ENCODE results near the gene ZNF92. TPM values are rescaled to one million over a fixed set of nuclear protein-coding genes. Genes with fewer than 3 reads are reported as not detected.
"Not testable (repeated sequence)": the region's sequence is repeated elsewhere in the genome, so short reads cannot be mapped to it uniquely, and the experiment has no call there.

ZNF92 gene
- total RNA-seq, 1 experiment from 2014 or later, result 32.4 TPM

DNA sequence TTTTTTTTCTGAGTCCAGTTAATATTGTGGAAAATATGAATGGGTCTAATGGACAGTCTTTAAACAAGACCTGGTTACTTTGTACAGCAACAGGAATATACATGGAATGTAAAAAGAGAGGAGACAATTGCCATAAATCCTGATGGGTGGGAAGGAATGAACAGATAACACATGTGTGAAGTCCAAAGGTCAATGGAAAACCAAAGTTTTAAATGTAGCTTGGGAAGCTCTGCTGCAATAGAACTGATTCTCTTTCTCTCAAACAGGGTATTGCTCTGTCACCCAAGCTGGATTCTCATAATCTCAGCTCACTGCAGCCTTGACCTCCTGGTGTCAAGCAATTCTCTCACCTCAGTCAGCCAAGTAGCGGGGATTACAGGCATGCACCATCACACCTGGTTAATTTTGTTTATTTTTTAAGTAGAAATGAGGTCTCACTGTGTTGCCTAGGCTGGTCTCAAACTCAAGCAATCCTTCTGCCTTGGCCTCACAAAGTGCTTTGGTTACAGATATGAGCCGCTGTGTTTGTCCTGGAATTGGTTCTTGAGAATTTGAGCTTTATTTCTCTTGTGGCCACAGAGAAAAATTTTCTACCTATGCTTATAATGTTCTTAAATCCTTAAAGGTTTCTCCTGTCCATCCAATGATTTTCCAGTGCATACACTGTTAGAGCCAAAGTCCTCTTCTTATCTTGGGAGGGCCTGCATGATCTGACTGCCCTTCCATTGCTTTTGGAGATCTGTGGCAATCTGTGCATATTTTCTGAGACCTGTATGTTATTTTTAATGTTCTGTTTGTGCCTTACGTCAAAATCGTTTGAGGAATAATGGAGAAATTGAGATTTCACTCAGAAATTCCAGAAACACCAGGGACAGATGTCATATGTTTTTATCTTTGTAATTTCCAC lies 30.7 kb upstream of the ZNF92 start:
- H3K4me3 Mint-ChIP-seq, result no peak overlapping the region
- TF ChIP-seq FOXJ3 (CRISPR knock-in tag; IDR thresholded peaks at IDR 0.05; ENCODE audit: borderline replicate concordance) (no peak), KAT7 (CRISPR knock-in tag; IDR thresholded peaks at IDR 0.05; ENCODE audit: borderline replicate concordance) (no peak), TEAD1 (CRISPR knock-in tag; IDR thresholded peaks at IDR 0.05) (no peak), ZNF317 (CRISPR knock-in tag; IDR thresholded peaks at IDR 0.05; ENCODE audit: borderline replicate concordance, low read depth) (no peak), IRF2 (CRISPR knock-in tag; IDR thresholded peaks at IDR 0.05; ENCODE audit: borderline replicate concordance, low read depth) (no peak), ZNF671 (CRISPR knock-in tag; IDR thresholded peaks at IDR 0.05) (no peak), NR2C2 (CRISPR knock-in tag; IDR thresholded peaks at IDR 0.05) (no peak), ZNF396 (CRISPR knock-in tag; IDR thresholded peaks at IDR 0.05; ENCODE audit: borderline replicate concordance) (no peak), ESRRA (CRISPR knock-in tag; IDR thresholded peaks at IDR 0.05; ENCODE audit: borderline replicate concordance) (no peak), SP1 (CRISPR knock-in tag; conservative IDR thresholded peaks at IDR 0.05) (no peak), RORB (CRISPR knock-in tag; IDR thresholded peaks at IDR 0.05) (no peak), ZNF138 (CRISPR knock-in tag; conservative IDR thresholded peaks at IDR 0.05) (no peak), NFYB (CRISPR knock-in tag; conservative IDR thresholded peaks at IDR 0.05; ENCODE audit: low read depth) (no peak)
- TF ChIP-seq, protein P1, sequence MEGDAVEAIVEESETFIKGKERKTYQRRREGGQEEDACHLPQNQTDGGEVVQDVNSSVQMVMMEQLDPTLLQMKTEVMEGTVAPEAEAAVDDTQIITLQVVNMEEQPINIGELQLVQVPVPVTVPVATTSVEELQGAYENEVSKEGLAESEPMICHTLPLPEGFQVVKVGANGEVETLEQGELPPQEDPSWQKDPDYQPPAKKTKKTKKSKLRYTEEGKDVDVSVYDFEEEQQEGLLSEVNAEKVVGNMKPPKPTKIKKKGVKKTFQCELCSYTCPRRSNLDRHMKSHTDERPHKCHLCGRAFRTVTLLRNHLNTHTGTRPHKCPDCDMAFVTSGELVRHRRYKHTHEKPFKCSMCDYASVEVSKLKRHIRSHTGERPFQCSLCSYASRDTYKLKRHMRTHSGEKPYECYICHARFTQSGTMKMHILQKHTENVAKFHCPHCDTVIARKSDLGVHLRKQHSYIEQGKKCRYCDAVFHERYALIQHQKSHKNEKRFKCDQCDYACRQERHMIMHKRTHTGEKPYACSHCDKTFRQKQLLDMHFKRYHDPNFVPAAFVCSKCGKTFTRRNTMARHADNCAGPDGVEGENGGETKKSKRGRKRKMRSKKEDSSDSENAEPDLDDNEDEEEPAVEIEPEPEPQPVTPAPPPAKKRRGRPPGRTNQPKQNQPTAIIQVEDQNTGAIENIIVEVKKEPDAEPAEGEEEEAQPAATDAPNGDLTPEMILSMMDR (IDR thresholded peaks at IDR 0.05), result no peak
- TF ChIP-seq, protein P2, sequence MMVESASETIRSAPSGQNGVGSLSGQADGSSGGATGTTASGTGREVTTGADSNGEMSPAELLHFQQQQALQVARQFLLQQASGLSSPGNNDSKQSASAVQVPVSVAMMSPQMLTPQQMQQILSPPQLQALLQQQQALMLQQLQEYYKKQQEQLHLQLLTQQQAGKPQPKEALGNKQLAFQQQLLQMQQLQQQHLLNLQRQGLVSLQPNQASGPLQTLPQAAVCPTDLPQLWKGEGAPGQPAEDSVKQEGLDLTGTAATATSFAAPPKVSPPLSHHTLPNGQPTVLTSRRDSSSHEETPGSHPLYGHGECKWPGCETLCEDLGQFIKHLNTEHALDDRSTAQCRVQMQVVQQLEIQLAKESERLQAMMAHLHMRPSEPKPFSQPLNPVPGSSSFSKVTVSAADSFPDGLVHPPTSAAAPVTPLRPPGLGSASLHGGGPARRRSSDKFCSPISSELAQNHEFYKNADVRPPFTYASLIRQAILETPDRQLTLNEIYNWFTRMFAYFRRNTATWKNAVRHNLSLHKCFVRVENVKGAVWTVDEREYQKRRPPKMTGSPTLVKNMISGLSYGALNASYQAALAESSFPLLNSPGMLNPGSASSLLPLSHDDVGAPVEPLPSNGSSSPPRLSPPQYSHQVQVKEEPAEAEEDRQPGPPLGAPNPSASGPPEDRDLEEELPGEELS (CRISPR knock-in tag; IDR thresholded peaks at IDR 0.05), result no peak
- TF ChIP-seq, protein P3, sequence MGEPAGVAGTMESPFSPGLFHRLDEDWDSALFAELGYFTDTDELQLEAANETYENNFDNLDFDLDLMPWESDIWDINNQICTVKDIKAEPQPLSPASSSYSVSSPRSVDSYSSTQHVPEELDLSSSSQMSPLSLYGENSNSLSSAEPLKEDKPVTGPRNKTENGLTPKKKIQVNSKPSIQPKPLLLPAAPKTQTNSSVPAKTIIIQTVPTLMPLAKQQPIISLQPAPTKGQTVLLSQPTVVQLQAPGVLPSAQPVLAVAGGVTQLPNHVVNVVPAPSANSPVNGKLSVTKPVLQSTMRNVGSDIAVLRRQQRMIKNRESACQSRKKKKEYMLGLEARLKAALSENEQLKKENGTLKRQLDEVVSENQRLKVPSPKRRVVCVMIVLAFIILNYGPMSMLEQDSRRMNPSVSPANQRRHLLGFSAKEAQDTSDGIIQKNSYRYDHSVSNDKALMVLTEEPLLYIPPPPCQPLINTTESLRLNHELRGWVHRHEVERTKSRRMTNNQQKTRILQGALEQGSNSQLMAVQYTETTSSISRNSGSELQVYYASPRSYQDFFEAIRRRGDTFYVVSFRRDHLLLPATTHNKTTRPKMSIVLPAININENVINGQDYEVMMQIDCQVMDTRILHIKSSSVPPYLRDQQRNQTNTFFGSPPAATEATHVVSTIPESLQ (CRISPR knock-in tag; IDR thresholded peaks at IDR 0.05), result no peak
- TF ChIP-seq, protein P4, sequence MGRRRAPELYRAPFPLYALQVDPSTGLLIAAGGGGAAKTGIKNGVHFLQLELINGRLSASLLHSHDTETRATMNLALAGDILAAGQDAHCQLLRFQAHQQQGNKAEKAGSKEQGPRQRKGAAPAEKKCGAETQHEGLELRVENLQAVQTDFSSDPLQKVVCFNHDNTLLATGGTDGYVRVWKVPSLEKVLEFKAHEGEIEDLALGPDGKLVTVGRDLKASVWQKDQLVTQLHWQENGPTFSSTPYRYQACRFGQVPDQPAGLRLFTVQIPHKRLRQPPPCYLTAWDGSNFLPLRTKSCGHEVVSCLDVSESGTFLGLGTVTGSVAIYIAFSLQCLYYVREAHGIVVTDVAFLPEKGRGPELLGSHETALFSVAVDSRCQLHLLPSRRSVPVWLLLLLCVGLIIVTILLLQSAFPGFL (CRISPR knock-in tag; IDR thresholded peaks at IDR 0.05; ENCODE audit: borderline replicate concordance), result no peak
- TF ChIP-seq, protein P5, sequence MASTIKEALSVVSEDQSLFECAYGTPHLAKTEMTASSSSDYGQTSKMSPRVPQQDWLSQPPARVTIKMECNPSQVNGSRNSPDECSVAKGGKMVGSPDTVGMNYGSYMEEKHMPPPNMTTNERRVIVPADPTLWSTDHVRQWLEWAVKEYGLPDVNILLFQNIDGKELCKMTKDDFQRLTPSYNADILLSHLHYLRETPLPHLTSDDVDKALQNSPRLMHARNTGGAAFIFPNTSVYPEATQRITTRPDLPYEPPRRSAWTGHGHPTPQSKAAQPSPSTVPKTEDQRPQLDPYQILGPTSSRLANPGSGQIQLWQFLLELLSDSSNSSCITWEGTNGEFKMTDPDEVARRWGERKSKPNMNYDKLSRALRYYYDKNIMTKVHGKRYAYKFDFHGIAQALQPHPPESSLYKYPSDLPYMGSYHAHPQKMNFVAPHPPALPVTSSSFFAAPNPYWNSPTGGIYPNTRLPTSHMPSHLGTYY (CRISPR knock-in tag; IDR thresholded peaks at IDR 0.05), result no peak
- TF ChIP-seq, protein P6, sequence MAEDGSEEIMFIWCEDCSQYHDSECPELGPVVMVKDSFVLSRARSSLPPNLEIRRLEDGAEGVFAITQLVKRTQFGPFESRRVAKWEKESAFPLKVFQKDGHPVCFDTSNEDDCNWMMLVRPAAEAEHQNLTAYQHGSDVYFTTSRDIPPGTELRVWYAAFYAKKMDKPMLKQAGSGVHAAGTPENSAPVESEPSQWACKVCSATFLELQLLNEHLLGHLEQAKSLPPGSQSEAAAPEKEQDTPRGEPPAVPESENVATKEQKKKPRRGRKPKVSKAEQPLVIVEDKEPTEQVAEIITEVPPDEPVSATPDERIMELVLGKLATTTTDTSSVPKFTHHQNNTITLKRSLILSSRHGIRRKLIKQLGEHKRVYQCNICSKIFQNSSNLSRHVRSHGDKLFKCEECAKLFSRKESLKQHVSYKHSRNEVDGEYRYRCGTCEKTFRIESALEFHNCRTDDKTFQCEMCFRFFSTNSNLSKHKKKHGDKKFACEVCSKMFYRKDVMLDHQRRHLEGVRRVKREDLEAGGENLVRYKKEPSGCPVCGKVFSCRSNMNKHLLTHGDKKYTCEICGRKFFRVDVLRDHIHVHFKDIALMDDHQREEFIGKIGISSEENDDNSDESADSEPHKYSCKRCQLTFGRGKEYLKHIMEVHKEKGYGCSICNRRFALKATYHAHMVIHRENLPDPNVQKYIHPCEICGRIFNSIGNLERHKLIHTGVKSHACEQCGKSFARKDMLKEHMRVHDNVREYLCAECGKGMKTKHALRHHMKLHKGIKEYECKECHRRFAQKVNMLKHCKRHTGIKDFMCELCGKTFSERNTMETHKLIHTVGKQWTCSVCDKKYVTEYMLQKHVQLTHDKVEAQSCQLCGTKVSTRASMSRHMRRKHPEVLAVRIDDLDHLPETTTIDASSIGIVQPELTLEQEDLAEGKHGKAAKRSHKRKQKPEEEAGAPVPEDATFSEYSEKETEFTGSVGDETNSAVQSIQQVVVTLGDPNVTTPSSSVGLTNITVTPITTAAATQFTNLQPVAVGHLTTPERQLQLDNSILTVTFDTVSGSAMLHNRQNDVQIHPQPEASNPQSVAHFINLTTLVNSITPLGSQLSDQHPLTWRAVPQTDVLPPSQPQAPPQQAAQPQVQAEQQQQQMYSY (CRISPR knock-in tag; IDR thresholded peaks at IDR 0.05), result no peak
- ATAC-seq (no peak), DNase-seq (ENCODE audit: low spot score) (no peak)
- ChIA-PET CTCF (no interaction called here), POLR2A (no interaction called here)
- peaks cover 10% of the 10 kb centered on the region; the same call in 1 of the 2 replicates for H3K36me3 Mint-ChIP-seq
- no peaks in the 10 kb centered on the region for H3K27me3 Mint-ChIP-seq (ENCODE audit: low read depth)
- no peaks in the 10 kb centered on the region for H3K4me1 Mint-ChIP-seq
- no peak overlapping the region for H3K27ac Mint-ChIP-seq
- peaks cover 13% of the 10 kb centered on the region for H3K9me3 Mint-ChIP-seq

DNA sequence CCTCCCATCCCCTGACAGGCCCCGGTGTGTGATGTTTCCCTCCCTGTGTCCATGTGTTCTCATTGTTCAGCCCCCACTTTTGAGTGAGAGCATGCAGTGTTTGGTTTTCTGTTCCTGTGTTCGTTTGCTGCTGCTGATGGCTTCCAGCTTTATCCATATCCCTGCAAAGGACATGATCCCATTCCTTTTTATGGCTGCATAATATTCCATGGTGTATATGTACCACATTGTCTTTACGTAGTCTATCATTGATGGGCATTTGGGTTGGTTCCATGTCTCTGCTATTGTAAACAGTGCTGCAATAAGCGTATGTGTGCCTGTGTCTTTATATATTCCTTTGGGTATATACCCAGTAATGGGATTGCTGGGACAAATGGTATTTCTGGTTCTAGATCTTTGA lies 29.1 kb upstream of the ZNF92 start:
- CTCF ChIA-PET; H3K4me1 Mint-ChIP-seq; POLR2A ChIA-PET; H3K4me3 Mint-ChIP-seq; H3K36me3 Mint-ChIP-seq; ATAC-seq; H3K27ac Mint-ChIP-seq; DNase-seq (ENCODE audit: low spot score); H3K27me3 Mint-ChIP-seq (ENCODE audit: low read depth): not testable (repeated sequence)
- H3K9me3 Mint-ChIP-seq, result peaks cover 13% of the 10 kb centered on the region

All from WTC11 (cell line).